NCI-H2081 (cell line): Measurements from ENCODE around the gene PPP4C.
A peak's percentile ranks its signal among the peaks of the same experiment; 100 is the strongest.
"Not testable (repeated sequence)": the region's sequence is repeated elsewhere in the genome, so short reads cannot be mapped to it uniquely, and the experiment has no call there.

ENCODE experiments used
- DNase-seq, 2 experiments: peaks; one replicate each; lab custom pipeline; 2025; lab: John Stamatoyannopoulos, UW

The PPP4C gene

GRCh38 chr16:30075503-30076275 is at the start of gene PPP4C:
Gene PPP4C (plus strand): TSS chr16:30075994. CDS start chr16:30076378, 384 bp downstream.
- DNase-seq, result peak; percentile 74 to 82

DNA sequence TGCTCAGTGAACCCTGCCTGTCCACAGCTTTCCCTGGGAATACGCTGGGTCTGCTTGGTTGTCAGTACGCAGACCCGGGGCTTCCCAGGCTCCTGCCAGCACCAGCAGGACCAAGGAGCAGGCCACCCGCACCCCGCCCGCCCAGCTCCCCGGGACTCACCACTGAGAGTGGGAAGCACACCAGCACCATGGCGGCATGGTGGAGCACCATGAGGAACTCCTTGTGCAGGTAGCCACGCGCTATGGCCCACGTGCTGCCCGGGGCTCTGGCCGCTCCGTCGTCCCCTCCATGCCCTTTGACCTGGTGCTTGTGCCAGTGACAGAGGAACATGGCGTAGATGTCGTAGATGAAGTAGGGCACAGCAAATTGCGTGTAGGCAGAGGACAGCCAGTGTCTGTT is 49.3 kb upstream of the PPP4C start:
- no peak for DNase-seq

GRCh38 chr16:30027588-30028437 is 48.0 kb upstream of the PPP4C start:
- DNase-seq, result no peak

- DNase-seq, result no peak
These were observed 47.2 kb upstream of the PPP4C start for GRCh38 chr16:30028438-30029076.

GRCh38 chr16:30030011-30030685 is 45.6 kb upstream of the PPP4C start:
- DNase-seq, result no peak

DNA sequence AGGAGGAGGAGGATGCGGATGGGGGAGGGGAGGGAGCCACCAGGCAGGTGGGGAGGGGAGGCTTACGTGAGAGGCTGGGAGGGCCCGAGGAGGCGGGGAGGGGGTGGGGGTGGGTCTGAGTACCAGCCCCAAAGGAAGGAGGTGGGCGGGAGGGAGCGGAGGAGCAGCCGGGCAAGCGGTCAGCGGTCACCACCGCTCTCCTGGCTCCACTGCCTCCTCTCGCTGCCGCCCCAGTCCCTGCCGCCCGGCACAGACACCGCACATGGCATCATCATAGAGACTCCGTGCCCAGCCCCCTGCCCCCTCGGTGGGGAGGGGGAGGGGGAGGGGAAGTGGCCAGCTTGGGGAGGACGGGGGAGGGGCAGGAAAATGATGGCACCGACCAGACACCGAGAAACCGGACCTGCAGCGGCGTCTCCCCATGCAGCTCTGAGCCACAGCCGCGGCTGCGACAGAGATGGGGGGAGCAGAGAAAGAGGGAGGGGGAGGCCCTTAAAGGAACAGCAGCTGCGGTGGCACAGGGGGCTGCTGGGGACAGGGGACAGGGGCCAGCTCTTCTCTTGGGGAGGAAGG is 44.9 kb upstream of the PPP4C start, which contains the start of gene TLCD3B:
TSS of gene TLCD3B (minus strand) at position 431 of the 573 bp plus-strand sequence. CDS start 744 bp downstream, outside the sequence.
- DNase-seq, result peak in 1 of 2 experiments; percentile 20

DNA sequence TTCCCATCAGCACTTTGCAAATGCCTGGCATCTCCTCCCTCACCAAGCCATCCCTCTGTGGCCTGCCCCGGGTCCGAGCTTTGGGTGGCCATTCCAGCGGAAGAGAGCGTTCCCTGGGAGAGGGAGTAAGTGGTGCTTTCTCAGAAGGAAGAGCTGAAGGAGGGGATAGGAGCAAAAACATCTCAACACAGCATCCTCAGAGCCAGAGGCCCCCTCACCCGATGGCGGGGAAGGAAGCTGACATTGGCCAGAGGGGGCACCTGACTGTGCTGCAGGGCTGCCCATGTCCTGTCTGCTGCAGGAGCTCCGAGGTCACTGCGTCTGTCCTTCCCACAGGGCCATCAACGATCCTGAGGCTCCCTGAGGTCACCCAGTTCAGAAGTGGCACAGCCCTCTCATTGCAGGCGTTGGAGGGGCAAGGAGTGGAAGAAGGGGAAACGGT is 44.3 kb upstream of the PPP4C start:
- DNase-seq, result no peak

DNA sequence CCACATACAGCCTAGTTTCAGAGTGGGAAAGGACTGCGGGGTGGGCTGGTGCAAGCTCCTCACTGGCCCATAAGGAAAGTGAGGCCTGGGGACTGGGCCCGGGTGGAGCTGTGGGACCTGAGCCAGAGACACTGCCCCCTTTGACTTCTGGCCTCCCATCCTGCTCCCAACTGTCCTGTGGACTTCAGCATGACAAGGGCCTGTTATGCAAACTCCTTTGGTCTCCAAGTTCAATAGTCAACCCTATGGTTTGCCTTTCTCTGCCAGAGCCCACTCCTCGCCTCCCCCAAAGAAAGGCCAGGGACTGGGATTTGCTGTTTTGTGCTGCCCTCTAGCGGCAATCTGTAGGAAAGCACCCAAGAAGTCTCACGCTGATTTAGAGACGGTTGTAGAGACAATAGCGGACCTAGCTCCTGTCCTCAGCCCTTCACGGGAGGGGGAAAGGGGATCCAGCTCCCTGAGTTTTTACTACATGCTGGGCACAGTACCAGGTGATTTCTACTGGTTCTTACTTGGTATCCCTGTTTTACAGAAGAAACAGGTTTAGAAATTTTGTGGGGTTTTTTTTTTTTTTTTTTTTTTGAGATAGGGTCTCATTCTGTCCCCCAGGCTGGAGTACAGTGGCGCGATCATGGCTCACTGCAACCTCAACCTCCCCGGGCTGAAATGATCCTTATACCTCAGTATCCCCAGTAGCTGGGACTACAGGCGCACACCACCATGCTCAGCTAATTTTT is 43.5 kb upstream of the PPP4C start:
- peak; percentile 75 to 78 for DNase-seq

DNA sequence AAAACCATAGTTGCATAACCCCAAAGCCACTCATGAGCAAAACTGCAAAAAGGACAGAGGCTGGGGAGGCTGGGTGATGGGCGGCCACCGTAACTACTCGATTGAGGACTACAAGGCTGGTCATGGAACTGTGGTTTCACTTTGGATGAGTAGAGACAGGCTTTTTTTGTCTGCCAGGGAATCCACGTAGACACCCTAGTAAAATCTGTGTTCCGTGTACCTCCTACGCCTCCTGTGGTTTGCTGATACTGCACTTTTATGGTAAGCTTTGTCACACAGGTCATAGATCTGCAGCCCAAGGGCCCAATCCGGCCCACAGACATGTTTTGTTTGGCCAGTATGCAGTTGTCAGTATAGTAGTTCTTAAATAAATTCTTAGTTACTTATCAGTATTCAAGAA is 42.5 kb upstream of the PPP4C start:
- DNase-seq, result no peak

- no peak for DNase-seq
These were observed 35.6 kb upstream of the PPP4C start for GRCh38 chr16:30040221-30040620.

GRCh38 chr16:30040690-30041089 is 35.1 kb upstream of the PPP4C start:
- DNase-seq, result not testable (repeated sequence)

GRCh38 chr16:30041841-30042240 is 34.0 kb upstream of the PPP4C start:
- peak in 1 of 2 experiments; percentile 14 for DNase-seq

- DNase-seq, result no peak
These were observed 29.6 kb upstream of the PPP4C start for GRCh38 chr16:30046178-30046577.

GRCh38 chr16:30046588-30046987 is 29.2 kb upstream of the PPP4C start:
- no peak for DNase-seq

- DNase-seq, result no peak
These were observed 25.9 kb upstream of the PPP4C start for GRCh38 chr16:30049871-30050270.

GRCh38 chr16:30051518-30051917 is 24.3 kb upstream of the PPP4C start:
- no peak for DNase-seq

DNA sequence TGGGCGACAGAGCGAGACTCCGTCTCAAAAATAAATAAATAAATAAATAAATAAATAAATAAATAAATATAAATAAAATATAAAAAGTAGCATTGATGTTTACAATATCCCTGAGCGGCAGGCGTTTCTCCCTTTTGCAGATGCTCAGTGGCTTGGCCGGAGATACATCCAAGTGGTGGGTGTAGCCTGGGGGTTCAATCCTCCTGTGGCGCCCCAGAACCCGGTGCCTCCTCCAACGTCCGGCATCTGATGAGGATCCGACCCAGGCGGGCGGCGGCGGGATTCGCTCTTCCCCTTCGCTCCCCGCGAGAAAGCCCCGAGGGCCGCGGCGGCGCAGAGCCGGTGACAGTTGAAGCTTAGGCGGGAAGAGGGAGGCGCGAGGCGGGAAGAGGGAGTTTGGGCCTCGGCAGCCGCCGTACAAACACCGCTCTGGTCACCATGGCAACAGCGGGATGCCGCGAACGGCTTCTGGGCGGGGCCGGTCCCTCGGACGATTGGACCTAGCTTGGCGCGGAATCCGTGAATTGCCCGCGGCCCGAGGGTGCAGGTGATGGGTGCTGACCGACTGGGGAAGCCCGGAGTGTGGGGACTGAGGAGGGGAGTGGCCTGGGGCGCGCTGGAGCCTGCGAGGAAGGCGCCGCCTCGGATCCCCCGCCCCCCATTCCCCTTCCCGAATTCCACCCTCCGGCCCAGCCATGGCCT is 23.0 kb upstream of the PPP4C start:
- peak; percentile 77 to 87 for DNase-seq

DNA sequence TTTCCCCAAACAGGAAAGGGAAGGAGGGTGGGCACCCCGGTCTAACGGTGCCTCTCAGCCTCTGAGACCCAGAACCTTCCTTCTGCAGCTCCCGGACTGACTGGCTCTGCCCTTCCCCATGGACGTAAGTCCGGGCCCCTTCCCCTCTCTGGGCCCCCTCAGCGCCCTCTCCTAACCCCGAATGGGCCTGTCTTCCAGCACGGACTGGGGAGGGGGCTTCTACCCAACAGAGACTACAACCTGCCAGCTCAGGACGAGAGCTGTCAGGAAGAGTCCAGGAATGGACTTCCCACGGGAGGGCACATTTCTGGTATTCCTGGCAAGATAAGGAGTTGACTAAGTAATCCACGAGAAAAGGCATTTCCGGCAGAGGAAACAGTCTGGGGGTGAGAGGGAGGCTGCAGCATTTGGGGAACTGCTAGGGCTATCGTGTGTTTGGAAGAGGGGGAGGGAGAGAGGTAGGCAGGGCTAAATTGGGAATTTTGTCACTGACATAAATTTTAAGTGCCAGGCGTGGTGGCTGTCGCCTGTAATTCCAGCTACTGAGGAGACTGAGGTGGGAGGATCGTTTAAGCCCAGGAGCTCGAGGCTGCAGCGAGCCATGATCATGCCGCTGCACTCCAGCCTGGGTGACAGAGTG is 22.3 kb upstream of the PPP4C start:
- peak in 1 of 2 experiments; percentile 12 for DNase-seq

GRCh38 chr16:30054451-30054850 is 21.3 kb upstream of the PPP4C start:
- DNase-seq, result no peak
